ENCODE measurements around the gene SLC9A8. TPM values are rescaled to one million over a fixed set of nuclear protein-coding genes. Genes with fewer than 3 reads are reported as not detected.

The SLC9A8 gene
- total RNA-seq, 1 donor from 2014 or later: 5.2 TPM

DNA sequence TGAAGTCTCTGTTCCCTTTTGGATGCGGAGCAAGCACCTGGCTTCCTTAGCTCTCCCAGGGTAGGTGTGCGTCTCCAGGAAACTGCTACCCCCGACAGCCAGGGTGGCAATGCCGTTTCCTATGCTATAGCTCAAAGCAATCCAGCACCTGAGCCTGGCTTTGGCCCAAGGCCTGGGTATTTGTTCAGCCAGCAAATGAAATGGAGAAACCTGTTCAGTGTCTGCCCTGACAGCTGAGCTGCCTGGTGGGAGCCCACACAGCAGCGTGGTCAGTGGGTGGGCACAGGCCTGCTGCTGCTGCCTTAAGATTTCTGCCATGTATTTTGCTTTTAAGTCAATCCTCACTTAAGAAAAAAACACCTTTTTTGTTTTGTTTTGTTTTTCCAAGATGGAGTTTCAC is 89.0 kb downstream of the SLC9A8 start:
- TF ChIP-seq, protein P1, sequence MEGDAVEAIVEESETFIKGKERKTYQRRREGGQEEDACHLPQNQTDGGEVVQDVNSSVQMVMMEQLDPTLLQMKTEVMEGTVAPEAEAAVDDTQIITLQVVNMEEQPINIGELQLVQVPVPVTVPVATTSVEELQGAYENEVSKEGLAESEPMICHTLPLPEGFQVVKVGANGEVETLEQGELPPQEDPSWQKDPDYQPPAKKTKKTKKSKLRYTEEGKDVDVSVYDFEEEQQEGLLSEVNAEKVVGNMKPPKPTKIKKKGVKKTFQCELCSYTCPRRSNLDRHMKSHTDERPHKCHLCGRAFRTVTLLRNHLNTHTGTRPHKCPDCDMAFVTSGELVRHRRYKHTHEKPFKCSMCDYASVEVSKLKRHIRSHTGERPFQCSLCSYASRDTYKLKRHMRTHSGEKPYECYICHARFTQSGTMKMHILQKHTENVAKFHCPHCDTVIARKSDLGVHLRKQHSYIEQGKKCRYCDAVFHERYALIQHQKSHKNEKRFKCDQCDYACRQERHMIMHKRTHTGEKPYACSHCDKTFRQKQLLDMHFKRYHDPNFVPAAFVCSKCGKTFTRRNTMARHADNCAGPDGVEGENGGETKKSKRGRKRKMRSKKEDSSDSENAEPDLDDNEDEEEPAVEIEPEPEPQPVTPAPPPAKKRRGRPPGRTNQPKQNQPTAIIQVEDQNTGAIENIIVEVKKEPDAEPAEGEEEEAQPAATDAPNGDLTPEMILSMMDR (IDR thresholded peaks at IDR 0.05): no peak
- H3K27ac Mint-ChIP-seq (ENCODE audit: unreplicated experiment): no peak overlapping the region
- H3K9me3 Mint-ChIP-seq (ENCODE audit: low read depth): peaks cover 5% of the 10 kb centered on the region
- peaks cover 10% of the 10 kb centered on the region for H3K4me1 Mint-ChIP-seq (ENCODE audit: low read depth)
- H3K4me3 Mint-ChIP-seq (ENCODE audit: unreplicated experiment): no peak overlapping the region
- peaks cover 16% of the 10 kb centered on the region for H3K36me3 Mint-ChIP-seq (ENCODE audit: low read depth)
- H3K27me3 Mint-ChIP-seq (ENCODE audit: low read depth): no peaks in the 10 kb centered on the region
- DNase-seq (ENCODE audit: low spot score): peak; percentile 51

DNA sequence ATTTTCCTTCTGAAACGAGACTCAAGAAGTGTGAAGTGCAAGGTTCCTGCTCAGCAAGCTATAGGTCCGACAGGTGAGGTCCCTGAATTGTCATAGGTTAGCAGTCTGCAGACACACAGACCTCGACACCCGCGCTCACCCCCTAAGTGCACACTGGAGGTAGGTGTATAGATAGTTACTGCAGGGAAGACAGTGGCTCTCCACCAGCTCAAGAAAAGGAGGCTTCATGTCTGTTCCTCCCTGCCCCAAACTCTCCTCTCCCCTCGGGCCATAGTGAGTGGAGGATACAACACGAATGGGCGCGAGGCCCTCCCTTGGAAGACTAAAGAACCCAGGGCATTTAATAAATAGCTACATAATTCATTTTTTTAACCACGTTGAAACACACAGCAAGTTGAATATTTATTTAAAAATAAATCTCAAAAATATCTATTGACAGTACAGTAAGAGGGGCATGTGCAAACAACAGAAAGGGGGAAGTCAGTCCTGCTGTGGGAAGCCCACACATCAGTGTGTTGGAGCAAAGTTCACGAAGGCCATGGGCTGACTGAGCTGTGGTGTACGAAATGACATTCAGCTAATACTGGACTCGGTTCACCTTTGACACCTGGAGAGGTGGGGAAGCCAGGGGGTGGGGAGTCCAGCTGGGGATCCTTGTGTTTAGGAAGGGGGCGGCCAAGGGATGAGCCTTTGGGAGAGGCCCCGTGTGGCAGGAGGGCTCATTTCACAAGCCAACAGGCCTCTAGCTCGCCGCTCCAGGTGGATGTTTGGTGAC is 92.0 kb downstream of the SLC9A8 start:
- no peaks in the 10 kb centered on the region for H3K27me3 Mint-ChIP-seq (ENCODE audit: low read depth)
- no peak overlapping the region for H3K4me3 Mint-ChIP-seq (ENCODE audit: unreplicated experiment)
- H3K36me3 Mint-ChIP-seq (ENCODE audit: low read depth): peaks cover 17% of the 10 kb centered on the region
- TF ChIP-seq, protein P1 (IDR thresholded peaks at IDR 0.05): no peak
- no peak overlapping the region for H3K27ac Mint-ChIP-seq (ENCODE audit: unreplicated experiment)
- peaks cover 10% of the 10 kb centered on the region for H3K4me1 Mint-ChIP-seq (ENCODE audit: low read depth)
- no peaks in the 10 kb centered on the region for H3K9me3 Mint-ChIP-seq (ENCODE audit: low read depth)
- DNase-seq (ENCODE audit: low spot score): peak; percentile 53

DNA sequence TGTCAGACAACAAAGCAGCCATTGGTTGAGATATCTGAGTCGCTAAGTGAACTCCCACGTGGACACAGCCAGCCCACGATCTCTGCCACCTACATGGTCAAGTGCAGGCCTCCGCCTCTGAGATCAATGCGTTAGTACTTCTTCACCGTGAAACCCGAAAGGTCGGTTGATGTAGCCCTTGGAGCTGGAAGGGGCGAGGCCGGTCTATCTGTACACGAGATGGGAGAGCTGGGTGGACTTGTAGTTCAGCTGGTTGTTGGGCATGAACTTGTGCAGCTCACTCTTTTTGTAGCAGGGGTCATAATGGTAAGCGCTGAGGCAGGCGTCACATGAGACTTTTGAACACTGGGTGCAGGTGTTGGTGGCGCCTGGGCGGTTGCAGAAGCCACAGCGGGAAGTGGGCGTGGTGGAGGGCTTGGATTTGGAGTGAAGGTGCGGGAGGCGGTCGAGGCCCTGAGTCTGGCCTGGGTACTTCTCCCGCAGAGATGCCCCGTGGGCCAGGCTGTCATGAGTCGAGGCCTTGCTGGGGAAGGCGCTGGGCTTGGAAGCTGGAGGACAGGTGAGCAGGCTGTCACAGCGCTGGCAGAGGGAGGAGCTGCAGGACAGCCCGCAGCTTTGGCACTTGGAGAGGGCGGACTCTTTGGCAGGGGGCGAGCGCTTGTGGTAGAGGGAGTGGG is 92.9 kb downstream of the SLC9A8 start:
- TF ChIP-seq, protein P1 (IDR thresholded peaks at IDR 0.05): no peak
- Mint-ChIP-seq H3K36me3 (ENCODE audit: low read depth) (peaks cover 17% of the 10 kb centered on the region), H3K9me3 (ENCODE audit: low read depth) (no peaks in the 10 kb centered on the region), H3K4me3 (ENCODE audit: unreplicated experiment) (no peak overlapping the region), H3K4me1 (ENCODE audit: low read depth) (peaks cover 5% of the 10 kb centered on the region), H3K27ac (ENCODE audit: unreplicated experiment) (no peak overlapping the region), H3K27me3 (ENCODE audit: low read depth) (no peaks in the 10 kb centered on the region)
- peak; percentile 84 for DNase-seq (ENCODE audit: low spot score)

DNA sequence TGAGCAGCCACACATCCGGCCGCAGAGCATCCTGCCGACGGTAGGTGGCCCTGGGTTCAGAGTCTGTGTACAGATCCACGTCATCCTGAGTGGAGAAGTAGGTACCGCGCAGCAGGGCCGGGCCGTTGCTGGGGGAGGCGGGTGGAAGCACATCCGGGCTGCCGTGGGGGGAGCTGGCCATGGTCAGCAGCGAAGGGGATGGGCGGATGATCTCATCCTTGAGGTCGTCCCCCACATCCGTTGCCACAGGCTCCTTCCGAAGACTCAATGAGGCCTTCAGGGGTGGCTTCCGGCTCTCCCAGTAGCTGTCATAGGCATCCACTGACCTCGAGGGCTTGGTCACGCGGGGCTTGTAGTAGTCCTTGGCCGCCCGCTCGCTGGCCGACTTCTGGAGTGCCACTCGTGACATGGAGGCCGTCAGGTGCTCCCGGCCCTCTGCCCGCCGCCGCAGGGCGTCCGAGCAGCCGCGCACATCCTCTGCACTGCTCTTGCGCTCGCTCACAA is 93.5 kb downstream of the SLC9A8 start:
- Mint-ChIP-seq H3K4me3 (ENCODE audit: unreplicated experiment) (no peak overlapping the region), H3K4me1 (ENCODE audit: low read depth) (peaks cover 3% of the 10 kb centered on the region), H3K9me3 (ENCODE audit: low read depth) (no peaks in the 10 kb centered on the region), H3K27ac (ENCODE audit: unreplicated experiment) (peak overlapping the region; percentile 49), H3K27me3 (ENCODE audit: low read depth) (no peaks in the 10 kb centered on the region), H3K36me3 (ENCODE audit: low read depth) (peaks cover 17% of the 10 kb centered on the region)
- DNase-seq (ENCODE audit: low spot score): peak; percentile 80
- TF ChIP-seq, protein P1 (IDR thresholded peaks at IDR 0.05): no peak

DNA sequence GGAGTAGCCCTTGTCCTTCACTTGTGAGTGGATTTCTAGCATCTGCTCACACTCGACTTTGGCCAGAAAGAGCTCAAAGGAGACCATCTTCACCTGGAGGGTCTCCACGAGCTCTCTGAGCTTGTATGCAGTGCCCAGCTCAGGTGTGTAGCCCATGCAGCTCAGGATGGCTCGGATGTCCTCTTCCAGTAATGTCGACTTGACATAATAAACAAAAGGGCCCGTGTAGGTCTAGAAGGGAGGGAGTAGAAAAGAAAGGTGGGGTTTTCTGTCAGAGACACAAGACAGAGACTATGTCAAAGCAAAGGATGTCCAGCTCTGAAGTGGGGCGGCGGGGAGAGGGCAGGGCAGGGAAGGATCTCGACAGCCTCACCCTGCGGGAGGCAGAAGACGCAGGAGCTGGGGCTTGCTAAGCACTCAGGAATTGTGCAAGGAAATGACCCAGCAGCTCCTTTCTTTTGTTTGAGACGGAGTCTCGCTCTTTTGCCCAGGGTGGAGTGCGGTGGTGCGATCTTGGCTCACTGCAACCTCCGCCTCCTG is 94.1 kb downstream of the SLC9A8 start:
- Mint-ChIP-seq H3K36me3 (ENCODE audit: low read depth) (peaks cover 17% of the 10 kb centered on the region), H3K27me3 (ENCODE audit: low read depth) (no peaks in the 10 kb centered on the region), H3K27ac (ENCODE audit: unreplicated experiment) (peak overlapping the region; percentile 49), H3K9me3 (ENCODE audit: low read depth) (no peaks in the 10 kb centered on the region), H3K4me1 (ENCODE audit: low read depth) (peaks cover 3% of the 10 kb centered on the region), H3K4me3 (ENCODE audit: unreplicated experiment) (no peak overlapping the region)
- TF ChIP-seq, protein P1 (IDR thresholded peaks at IDR 0.05): no peak
- peak; percentile 42 for DNase-seq (ENCODE audit: low spot score)
